ENCODE results near the gene CRELD1.

DNA sequence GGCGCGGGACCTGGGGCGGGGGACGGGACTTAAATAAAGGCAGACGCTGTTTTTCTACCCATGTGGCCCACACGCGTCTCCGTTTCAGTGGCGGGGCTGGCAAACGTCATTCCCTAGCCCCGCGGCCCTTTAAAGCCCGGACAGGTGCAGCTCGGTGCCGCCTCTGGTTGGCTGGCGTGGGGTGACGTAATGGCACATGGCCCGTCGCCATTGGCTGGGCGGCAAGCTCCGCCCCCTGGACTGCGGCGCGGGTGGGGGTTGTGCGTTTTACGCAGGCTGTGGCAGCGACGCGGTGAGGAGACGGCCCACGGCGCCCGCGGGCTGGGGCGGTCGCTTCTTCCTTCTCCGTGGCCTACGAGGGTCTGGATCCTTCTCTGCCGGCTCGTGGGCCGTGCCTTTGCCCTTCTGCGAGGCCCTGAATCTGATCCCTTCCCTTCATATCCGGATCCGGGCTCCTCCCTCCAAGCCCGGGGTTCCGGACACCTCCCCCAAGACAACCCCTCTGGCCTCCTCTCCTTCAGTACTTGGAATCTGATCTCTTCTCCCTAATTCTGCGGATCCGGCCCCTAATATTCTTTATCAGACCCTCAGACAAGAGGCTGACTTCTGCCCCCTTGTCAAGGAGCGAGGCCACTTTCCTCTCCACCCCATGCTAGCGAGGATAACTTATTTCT is at the start of gene CRELD1:
- TF ChIP-seq, protein P1, sequence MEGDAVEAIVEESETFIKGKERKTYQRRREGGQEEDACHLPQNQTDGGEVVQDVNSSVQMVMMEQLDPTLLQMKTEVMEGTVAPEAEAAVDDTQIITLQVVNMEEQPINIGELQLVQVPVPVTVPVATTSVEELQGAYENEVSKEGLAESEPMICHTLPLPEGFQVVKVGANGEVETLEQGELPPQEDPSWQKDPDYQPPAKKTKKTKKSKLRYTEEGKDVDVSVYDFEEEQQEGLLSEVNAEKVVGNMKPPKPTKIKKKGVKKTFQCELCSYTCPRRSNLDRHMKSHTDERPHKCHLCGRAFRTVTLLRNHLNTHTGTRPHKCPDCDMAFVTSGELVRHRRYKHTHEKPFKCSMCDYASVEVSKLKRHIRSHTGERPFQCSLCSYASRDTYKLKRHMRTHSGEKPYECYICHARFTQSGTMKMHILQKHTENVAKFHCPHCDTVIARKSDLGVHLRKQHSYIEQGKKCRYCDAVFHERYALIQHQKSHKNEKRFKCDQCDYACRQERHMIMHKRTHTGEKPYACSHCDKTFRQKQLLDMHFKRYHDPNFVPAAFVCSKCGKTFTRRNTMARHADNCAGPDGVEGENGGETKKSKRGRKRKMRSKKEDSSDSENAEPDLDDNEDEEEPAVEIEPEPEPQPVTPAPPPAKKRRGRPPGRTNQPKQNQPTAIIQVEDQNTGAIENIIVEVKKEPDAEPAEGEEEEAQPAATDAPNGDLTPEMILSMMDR (conservative IDR thresholded peaks at IDR 0.05; ENCODE audit: low read depth, low read length) = no peak
- no peak for TF ChIP-seq EZH2 (IDR thresholded peaks at IDR 0.05; ENCODE audit: borderline replicate concordance, low read depth, low read length, poor library complexity, severe bottlenecking)

All from A673 (cell line).